Measurements from ENCODE around the gene MAP2K6. TPM values are rescaled to one million over a fixed set of nuclear protein-coding genes. Genes with fewer than 3 reads are reported as not detected.

MAP2K6 gene
- total RNA-seq, 1 experiment from 2014 or later: 43.0 TPM

DNA sequence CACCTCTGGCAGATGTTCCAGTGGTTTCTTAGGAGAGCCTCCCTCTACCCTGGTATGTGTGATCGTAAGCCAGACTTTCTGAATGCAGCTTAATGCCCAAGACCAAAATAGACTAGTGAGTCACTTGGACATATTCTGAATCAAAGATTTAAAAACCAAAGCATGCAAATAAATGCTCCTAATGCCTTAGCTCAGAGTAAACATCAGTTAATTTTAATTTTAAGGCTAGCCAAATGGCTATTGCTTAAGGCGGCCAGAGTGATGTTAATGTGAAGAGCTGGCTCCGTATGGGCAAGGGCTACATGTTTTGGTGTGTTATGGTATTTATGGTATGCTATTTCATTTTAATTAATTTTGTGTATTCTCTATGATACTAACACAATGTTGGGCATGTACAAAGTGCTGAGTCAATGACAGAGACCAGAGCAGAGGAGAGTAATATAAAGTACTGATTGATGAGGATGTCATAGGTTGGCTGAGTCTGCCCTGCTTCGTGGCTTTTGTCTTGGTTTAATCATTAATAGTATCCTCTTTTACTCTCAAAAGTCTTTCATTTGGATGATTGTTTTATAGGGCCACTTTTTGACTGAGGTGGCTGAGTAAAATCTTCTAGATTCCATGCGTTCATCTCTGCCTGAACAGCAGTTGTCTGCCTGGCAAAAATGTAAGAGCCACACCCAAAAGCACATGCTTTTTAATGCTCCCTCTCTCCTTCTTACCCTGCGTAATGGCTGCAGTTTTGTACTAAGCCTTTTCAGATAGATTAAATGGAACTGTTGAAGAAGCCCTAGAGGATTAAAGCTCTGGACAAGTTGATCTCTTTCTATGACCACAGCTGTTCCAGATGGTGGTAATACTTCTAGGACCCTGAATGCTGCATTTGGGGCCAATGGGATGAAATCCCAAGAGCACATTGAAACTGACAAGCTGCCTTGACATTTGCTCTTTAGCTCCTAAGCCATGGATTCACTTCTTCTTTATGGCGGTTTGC, 59.6 kb downstream of the MAP2K6 start:
- no peak overlapping the region for H3K4me3 Mint-ChIP-seq
- H3K27ac Mint-ChIP-seq: no peak overlapping the region
- DNase-seq (ENCODE audit: low spot score): no peak
- no peak for ATAC-seq
- peaks cover 9% of the 10 kb centered on the region for H3K9me3 Mint-ChIP-seq
- POLR2A ChIA-PET: interaction anchor here (0.6 kb wide), 1 partner anchor 396 kb away, joined by 3 read pairs; no protein-coding TSS in a partner anchor
- peaks cover 15% of the 10 kb centered on the region for H3K4me1 Mint-ChIP-seq
- H3K27me3 Mint-ChIP-seq (ENCODE audit: low read depth): no peaks in the 10 kb centered on the region
- peaks cover 6% of the 10 kb centered on the region for H3K36me3 Mint-ChIP-seq
- TF ChIP-seq ZNF671 (CRISPR knock-in tag; IDR thresholded peaks at IDR 0.05): no peak
- TF ChIP-seq, protein P1, sequence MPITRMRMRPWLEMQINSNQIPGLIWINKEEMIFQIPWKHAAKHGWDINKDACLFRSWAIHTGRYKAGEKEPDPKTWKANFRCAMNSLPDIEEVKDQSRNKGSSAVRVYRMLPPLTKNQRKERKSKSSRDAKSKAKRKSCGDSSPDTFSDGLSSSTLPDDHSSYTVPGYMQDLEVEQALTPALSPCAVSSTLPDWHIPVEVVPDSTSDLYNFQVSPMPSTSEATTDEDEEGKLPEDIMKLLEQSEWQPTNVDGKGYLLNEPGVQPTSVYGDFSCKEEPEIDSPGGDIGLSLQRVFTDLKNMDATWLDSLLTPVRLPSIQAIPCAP (CRISPR knock-in tag; IDR thresholded peaks at IDR 0.05): no peak
- no peak for TF ChIP-seq ZBTB21 (CRISPR knock-in tag; IDR thresholded peaks at IDR 0.05; ENCODE audit: borderline replicate concordance)
- no peak for TF ChIP-seq NFE2L1 (CRISPR knock-in tag; IDR thresholded peaks at IDR 0.05)
- TF ChIP-seq ELF4 (CRISPR knock-in tag; IDR thresholded peaks at IDR 0.05; ENCODE audit: low read depth): no peak
- TF ChIP-seq, protein P2, sequence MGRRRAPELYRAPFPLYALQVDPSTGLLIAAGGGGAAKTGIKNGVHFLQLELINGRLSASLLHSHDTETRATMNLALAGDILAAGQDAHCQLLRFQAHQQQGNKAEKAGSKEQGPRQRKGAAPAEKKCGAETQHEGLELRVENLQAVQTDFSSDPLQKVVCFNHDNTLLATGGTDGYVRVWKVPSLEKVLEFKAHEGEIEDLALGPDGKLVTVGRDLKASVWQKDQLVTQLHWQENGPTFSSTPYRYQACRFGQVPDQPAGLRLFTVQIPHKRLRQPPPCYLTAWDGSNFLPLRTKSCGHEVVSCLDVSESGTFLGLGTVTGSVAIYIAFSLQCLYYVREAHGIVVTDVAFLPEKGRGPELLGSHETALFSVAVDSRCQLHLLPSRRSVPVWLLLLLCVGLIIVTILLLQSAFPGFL (CRISPR knock-in tag; IDR thresholded peaks at IDR 0.05; ENCODE audit: borderline replicate concordance): no peak
- no peak for TF ChIP-seq SMAD3 (CRISPR knock-in tag; IDR thresholded peaks at IDR 0.05; ENCODE audit: borderline replicate concordance)
- TF ChIP-seq, protein P3, sequence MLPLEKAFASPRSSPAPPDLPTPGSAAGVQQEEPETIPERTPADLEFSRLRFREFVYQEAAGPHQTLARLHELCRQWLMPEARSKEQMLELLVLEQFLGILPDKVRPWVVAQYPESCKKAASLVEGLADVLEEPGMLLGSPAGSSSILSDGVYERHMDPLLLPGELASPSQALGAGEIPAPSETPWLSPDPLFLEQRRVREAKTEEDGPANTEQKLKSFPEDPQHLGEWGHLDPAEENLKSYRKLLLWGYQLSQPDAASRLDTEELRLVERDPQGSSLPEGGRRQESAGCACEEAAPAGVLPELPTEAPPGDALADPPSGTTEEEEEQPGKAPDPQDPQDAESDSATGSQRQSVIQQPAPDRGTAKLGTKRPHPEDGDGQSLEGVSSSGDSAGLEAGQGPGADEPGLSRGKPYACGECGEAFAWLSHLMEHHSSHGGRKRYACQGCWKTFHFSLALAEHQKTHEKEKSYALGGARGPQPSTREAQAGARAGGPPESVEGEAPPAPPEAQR (CRISPR knock-in tag; IDR thresholded peaks at IDR 0.05): no peak
- TF ChIP-seq, protein P4, sequence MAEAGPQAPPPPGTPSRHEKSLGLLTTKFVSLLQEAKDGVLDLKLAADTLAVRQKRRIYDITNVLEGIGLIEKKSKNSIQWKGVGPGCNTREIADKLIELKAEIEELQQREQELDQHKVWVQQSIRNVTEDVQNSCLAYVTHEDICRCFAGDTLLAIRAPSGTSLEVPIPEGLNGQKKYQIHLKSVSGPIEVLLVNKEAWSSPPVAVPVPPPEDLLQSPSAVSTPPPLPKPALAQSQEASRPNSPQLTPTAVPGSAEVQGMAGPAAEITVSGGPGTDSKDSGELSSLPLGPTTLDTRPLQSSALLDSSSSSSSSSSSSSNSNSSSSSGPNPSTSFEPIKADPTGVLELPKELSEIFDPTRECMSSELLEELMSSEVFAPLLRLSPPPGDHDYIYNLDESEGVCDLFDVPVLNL (CRISPR knock-in tag; IDR thresholded peaks at IDR 0.05; ENCODE audit: borderline replicate concordance, low read depth): no peak
- TF ChIP-seq CREM (CRISPR knock-in tag; IDR thresholded peaks at IDR 0.05): no peak
- no peak for TF ChIP-seq TEAD1 (CRISPR knock-in tag; IDR thresholded peaks at IDR 0.05)
- TF ChIP-seq, protein P5, sequence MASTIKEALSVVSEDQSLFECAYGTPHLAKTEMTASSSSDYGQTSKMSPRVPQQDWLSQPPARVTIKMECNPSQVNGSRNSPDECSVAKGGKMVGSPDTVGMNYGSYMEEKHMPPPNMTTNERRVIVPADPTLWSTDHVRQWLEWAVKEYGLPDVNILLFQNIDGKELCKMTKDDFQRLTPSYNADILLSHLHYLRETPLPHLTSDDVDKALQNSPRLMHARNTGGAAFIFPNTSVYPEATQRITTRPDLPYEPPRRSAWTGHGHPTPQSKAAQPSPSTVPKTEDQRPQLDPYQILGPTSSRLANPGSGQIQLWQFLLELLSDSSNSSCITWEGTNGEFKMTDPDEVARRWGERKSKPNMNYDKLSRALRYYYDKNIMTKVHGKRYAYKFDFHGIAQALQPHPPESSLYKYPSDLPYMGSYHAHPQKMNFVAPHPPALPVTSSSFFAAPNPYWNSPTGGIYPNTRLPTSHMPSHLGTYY (CRISPR knock-in tag; IDR thresholded peaks at IDR 0.05): no peak
- CTCF ChIA-PET: interaction anchor here (1.5 kb wide), 1 partner anchor 32 kb away, joined by 4 read pairs; no protein-coding TSS in a partner anchor

DNA sequence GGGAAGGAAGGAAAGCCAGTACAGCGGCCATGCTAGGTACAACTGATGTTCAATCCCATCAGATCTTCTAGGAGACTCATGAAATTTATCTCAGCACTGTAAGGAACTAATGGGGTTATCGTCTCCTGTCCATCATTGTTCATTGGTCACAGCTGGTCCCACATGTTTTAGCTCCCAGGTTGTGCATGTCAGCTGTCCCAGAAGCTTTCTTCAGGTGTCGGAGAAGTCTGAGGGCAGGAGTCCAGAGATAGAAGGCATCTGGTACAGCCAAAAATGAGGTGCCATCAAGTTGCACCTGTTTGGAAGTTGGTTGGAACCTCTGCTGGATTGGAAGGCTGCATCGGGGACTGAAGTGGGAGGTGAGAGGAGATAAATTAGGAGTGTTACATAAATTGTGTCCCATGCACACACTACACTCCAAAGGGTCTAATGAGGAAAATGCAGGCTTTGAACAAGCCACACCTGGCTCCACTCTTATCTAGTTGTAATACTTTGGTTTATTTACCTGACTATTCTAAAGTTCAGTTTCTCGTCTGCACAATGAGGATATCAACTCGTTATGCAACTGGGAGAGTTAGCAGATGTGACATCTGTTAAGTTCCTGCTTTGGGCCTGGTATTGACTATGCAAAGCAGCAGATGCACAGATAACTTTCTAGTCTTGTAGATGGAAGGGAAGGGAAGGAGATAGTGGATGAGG, 62.9 kb downstream of the MAP2K6 start:
- ATAC-seq (no peak), DNase-seq (ENCODE audit: low spot score) (no peak)
- POLR2A ChIA-PET: no interaction called here
- Mint-ChIP-seq H3K4me3 (no peak overlapping the region), H3K36me3 (no peaks in the 10 kb centered on the region), H3K27me3 (ENCODE audit: low read depth) (no peaks in the 10 kb centered on the region), H3K27ac (no peak overlapping the region), H3K4me1 (peaks cover 13% of the 10 kb centered on the region), H3K9me3 (no peaks in the 10 kb centered on the region)
- CTCF ChIA-PET: interaction anchor here (1.1 kb wide), 1 partner anchor 11 kb away, joined by 3 read pairs; no protein-coding TSS in a partner anchor
- TF ChIP-seq RELA (CRISPR knock-in tag; IDR thresholded peaks at IDR 0.05; ENCODE audit: borderline replicate concordance) (no peak), ZNF232 (CRISPR knock-in tag; IDR thresholded peaks at IDR 0.05) (no peak), ZNF396 (CRISPR knock-in tag; IDR thresholded peaks at IDR 0.05; ENCODE audit: borderline replicate concordance) (no peak), NR1H2 (CRISPR knock-in tag; IDR thresholded peaks at IDR 0.05) (no peak), RORB (CRISPR knock-in tag; IDR thresholded peaks at IDR 0.05) (no peak), CBFB (CRISPR knock-in tag; IDR thresholded peaks at IDR 0.05; ENCODE audit: low read depth) (no peak), OVOL2 (CRISPR knock-in tag; IDR thresholded peaks at IDR 0.05; ENCODE audit: borderline replicate concordance) (no peak), NFE2L1 (CRISPR knock-in tag; IDR thresholded peaks at IDR 0.05) (no peak)
- TF ChIP-seq, protein P6, sequence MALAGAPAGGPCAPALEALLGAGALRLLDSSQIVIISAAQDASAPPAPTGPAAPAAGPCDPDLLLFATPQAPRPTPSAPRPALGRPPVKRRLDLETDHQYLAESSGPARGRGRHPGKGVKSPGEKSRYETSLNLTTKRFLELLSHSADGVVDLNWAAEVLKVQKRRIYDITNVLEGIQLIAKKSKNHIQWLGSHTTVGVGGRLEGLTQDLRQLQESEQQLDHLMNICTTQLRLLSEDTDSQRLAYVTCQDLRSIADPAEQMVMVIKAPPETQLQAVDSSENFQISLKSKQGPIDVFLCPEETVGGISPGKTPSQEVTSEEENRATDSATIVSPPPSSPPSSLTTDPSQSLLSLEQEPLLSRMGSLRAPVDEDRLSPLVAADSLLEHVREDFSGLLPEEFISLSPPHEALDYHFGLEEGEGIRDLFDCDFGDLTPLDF (CRISPR knock-in tag; IDR thresholded peaks at IDR 0.05): no peak
- TF ChIP-seq, protein P7, sequence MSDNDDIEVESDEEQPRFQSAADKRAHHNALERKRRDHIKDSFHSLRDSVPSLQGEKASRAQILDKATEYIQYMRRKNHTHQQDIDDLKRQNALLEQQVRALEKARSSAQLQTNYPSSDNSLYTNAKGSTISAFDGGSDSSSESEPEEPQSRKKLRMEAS (CRISPR knock-in tag; IDR thresholded peaks at IDR 0.05): no peak
- TF ChIP-seq, protein P8, sequence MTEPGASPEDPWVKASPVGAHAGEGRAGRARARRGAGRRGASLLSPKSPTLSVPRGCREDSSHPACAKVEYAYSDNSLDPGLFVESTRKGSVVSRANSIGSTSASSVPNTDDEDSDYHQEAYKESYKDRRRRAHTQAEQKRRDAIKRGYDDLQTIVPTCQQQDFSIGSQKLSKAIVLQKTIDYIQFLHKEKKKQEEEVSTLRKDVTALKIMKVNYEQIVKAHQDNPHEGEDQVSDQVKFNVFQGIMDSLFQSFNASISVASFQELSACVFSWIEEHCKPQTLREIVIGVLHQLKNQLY (CRISPR knock-in tag; IDR thresholded peaks at IDR 0.05): no peak
- TF ChIP-seq, protein P1 (CRISPR knock-in tag; IDR thresholded peaks at IDR 0.05): no peak
